ENCODE results near the gene DLGAP1. TPM values are rescaled to one million over a fixed set of nuclear protein-coding genes. Genes with fewer than 3 reads are reported as not detected.

Gene DLGAP1
- total and polyA plus RNA-seq, 2 experiments from 2014 or later: 3.1 to 6.5 TPM

DNA sequence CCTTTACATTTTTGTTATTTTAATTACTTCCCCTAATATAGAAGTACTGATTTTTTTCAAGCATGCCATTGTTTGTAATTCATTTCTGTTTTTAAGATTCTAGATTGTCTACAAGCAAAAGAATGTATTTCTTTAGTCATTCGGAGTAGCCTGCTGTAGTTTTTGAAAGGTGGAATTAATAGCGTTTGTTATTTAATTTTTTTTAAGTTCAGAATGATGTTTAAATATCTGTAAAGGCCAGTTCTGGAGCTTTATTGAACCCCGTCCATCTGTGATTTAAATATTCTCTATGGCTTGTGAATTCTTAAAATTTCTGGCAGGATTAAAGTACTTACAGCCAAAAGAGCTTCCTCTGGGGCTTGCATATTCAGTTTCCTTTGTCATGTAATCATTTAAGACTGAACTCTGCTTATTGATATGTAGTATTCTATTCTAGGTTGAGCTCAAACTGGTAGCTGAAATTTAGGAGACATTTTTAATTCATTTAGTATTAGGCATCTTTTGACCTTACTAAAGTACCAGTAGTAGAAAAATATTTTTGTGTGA, 999.9 kb downstream of the DLGAP1 start:
- H3K9me3 ChIP-seq (ENCODE audit: low read depth): no peaks in the 10 kb centered on the region
- peak overlapping the region; percentile 99 for H3K27ac ChIP-seq
- H3K4me1 ChIP-seq (ENCODE audit: insufficient read depth): peaks cover 28% of the 10 kb centered on the region
- H2AFZ ChIP-seq: no peak overlapping the region
- no peaks in the 10 kb centered on the region for H3K27me3 ChIP-seq
- peak overlapping the region; percentile 8 for H3K4me3 ChIP-seq
- H3K36me3 ChIP-seq (replicated peaks; ENCODE audit: insufficient read depth, low read depth): no peaks in the 10 kb centered on the region
- peak overlapping the region; percentile 85 for H3K4me2 ChIP-seq
- no peak for DNase-seq (ENCODE audit: low spot score)
- 20% methylated on average over 3 of the region's 3 CpGs for WGBS (ENCODE audit: low lambda C conversion rate, missing lambda C conversion rate)
- H3K79me2 ChIP-seq: peaks cover 88% of the 10 kb centered on the region
- no peaks in the 10 kb centered on the region for H3K9me2 ChIP-seq (replicated peaks; ENCODE audit: insufficient read depth)
- peaks cover 29% of the 10 kb centered on the region for H4K20me1 ChIP-seq (ENCODE audit: insufficient read depth, poor library complexity, severe bottlenecking)
- no peak for TF ChIP-seq EZH2 (IDR thresholded peaks at IDR 0.05; ENCODE audit: borderline replicate concordance)
- no peak for TF ChIP-seq EZH2phosphoT487 (IDR thresholded peaks at IDR 0.05; ENCODE audit: low read depth, severe bottlenecking, unreplicated experiment)
- TF ChIP-seq, protein P1, sequence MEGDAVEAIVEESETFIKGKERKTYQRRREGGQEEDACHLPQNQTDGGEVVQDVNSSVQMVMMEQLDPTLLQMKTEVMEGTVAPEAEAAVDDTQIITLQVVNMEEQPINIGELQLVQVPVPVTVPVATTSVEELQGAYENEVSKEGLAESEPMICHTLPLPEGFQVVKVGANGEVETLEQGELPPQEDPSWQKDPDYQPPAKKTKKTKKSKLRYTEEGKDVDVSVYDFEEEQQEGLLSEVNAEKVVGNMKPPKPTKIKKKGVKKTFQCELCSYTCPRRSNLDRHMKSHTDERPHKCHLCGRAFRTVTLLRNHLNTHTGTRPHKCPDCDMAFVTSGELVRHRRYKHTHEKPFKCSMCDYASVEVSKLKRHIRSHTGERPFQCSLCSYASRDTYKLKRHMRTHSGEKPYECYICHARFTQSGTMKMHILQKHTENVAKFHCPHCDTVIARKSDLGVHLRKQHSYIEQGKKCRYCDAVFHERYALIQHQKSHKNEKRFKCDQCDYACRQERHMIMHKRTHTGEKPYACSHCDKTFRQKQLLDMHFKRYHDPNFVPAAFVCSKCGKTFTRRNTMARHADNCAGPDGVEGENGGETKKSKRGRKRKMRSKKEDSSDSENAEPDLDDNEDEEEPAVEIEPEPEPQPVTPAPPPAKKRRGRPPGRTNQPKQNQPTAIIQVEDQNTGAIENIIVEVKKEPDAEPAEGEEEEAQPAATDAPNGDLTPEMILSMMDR (IDR thresholded peaks at IDR 0.05; ENCODE audit: poor library complexity): no peak

DNA sequence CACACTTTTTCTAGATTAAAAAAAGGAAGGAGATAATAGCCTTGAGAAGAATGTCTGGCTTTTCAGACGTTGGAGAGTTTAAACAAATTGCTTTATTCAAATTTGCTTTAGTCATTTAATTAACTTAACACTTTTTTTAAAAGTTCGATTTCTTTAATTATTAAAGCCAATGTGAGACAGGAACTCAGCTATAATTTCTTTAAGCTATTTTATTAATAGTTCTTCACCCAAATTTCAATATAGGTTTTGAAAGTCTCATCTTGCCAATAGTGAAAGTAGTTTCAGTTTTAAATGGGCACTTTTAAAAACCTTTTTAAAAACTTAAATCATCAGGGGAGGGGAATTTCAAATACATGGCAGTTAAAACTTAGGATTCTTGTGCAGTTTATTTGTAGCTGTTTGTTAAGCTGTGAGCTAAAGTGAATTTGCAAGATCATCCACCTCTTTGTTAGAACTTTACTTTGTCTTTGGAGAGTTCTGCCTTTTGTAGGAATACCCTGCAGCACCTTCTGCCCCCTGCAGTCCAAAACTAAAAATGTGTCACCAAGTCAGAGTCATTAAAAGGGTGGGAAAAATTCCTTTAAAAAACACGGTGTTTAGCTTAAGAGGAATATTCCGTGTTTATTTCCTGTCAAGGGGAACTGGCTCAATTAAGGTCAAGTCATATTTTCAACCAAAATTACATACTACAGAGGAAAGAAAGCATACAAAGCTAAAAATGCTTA, 1000.6 kb downstream of the DLGAP1 start:
- Histone ChIP-seq H3K79me2 (peaks cover 83% of the 10 kb centered on the region), H3K36me3 (replicated peaks; ENCODE audit: insufficient read depth, low read depth) (no peaks in the 10 kb centered on the region), H3K9me2 (replicated peaks; ENCODE audit: insufficient read depth) (no peaks in the 10 kb centered on the region), H3K9me3 (ENCODE audit: low read depth) (no peaks in the 10 kb centered on the region), H3K4me3 (peak overlapping the region; percentile 84), H3K4me1 (ENCODE audit: insufficient read depth) (peaks cover 28% of the 10 kb centered on the region), H3K27me3 (no peaks in the 10 kb centered on the region), H3K4me2 (peak overlapping the region; percentile 85), H4K20me1 (ENCODE audit: insufficient read depth, poor library complexity, severe bottlenecking) (peaks cover 29% of the 10 kb centered on the region), H3K27ac (peak overlapping the region; percentile 99), H2AFZ (no peak overlapping the region)
- WGBS (ENCODE audit: low lambda C conversion rate, missing lambda C conversion rate): under 1% methylated on average over 4 of the region's 4 CpGs
- peak; percentile 70 for DNase-seq (ENCODE audit: low spot score)
- TF ChIP-seq EZH2 (IDR thresholded peaks at IDR 0.05; ENCODE audit: borderline replicate concordance) (no peak), EZH2phosphoT487 (IDR thresholded peaks at IDR 0.05; ENCODE audit: low read depth, severe bottlenecking, unreplicated experiment) (no peak)
- TF ChIP-seq, protein P1 (IDR thresholded peaks at IDR 0.05; ENCODE audit: poor library complexity): peak; percentile 66

DNA sequence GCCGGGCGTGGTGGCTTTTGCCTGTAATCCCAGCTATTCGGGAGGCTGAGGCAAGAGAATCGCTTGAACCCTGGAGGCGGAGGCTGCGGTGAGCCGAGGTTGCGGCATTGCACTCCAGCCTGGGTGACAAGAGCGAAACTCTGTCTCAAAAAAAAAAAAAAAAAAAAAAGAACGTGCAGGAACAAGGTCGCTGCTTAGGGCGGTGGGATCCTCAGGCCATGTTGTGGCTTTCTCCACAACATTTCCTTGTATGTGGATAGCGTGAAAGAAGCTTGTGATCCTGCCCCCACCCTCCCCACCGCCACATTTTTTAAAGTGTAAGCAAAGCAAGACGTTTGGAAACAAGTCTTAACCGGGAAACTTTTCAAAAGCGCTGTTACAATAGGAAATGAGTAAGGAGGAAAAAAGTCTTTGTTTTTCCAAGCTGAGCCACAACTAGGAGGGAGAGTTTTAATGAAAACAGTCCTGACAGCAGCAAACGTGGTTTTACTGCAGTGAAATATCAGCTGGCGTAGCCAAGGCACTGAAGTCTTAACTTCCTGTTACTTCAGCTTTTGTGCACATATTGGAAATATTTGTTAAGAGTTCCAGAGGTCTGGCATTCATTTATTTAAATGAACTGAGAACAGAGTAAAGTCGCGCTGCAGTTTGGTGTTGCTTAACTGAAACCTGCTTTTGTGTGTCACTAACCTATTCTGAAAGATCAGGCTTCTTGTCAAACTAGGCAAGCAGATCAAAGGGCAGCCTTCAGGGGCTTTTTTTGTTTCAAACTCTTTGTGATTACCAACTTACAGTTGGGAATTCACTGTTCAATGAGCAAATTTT, 1001.4 kb downstream of the DLGAP1 start:
- Histone ChIP-seq H3K9me2 (replicated peaks; ENCODE audit: insufficient read depth) (no peaks in the 10 kb centered on the region), H3K27me3 (no peaks in the 10 kb centered on the region), H3K27ac (peak overlapping the region; percentile 99), H3K79me2 (peaks cover 76% of the 10 kb centered on the region), H3K36me3 (replicated peaks; ENCODE audit: insufficient read depth, low read depth) (no peaks in the 10 kb centered on the region), H3K4me1 (ENCODE audit: insufficient read depth) (peaks cover 22% of the 10 kb centered on the region), H3K9me3 (ENCODE audit: low read depth) (no peaks in the 10 kb centered on the region), H3K4me2 (peak overlapping the region; percentile 85), H3K4me3 (peak overlapping the region; percentile 84), H2AFZ (no peak overlapping the region), H4K20me1 (ENCODE audit: insufficient read depth, poor library complexity, severe bottlenecking) (peaks cover 29% of the 10 kb centered on the region)
- TF ChIP-seq EZH2phosphoT487 (IDR thresholded peaks at IDR 0.05; ENCODE audit: low read depth, severe bottlenecking, unreplicated experiment) (no peak), EZH2 (IDR thresholded peaks at IDR 0.05; ENCODE audit: borderline replicate concordance) (no peak)
- TF ChIP-seq, protein P1 (IDR thresholded peaks at IDR 0.05; ENCODE audit: poor library complexity): no peak
- WGBS (ENCODE audit: low lambda C conversion rate, missing lambda C conversion rate): 4% methylated on average over 20 of the region's 21 CpGs
- peak; percentile 74 for DNase-seq (ENCODE audit: low spot score)
